Brain microvascular endothelial cell (primary cell): ENCODE measurements around the gene OR1J2.
A peak's percentile ranks its signal among the peaks of the same experiment; 100 is the strongest.

Experiments used
- DNase-seq: peaks from one replicate; pipeline ENCODE4 v3.0.0-alpha.2; 2020
- H3K27ac ChIP-seq: fragments of 250-450 bp; sonication (Bioruptor Pico); 2 replicates; pipeline ENCODE4 v1.5.1; 2020; ENCODE audit warnings: mild to moderate bottlenecking, moderate library complexity
- H3K27me3 ChIP-seq: fragments of 250-450 bp; sonication (Bioruptor Pico); replicated peaks from 2 replicates; pipeline ENCODE4 v1.5.1; 2020; ENCODE audit warnings: mild to moderate bottlenecking
- H3K36me3 ChIP-seq: fragments of 250-450 bp; sonication (Bioruptor Pico); replicated peaks from 2 replicates; pipeline ENCODE4 v1.5.1; 2020; ENCODE audit warnings: mild to moderate bottlenecking
- H3K4me3 ChIP-seq: 2 replicates; pipeline ENCODE4 v1.5.1; 2011; ENCODE audit warnings: low read depth, mild to moderate bottlenecking, control low read depth, low read length, moderate library complexity
- CTCF ChIP-seq: IDR thresholded peaks from 2 replicates; pipeline ENCODE4 v1.5.1; 2011; ENCODE audit warnings: low read depth, mild to moderate bottlenecking, moderate library complexity, low read length, control low read depth, inconsistent platforms; ENCODE audit errors: missing control alignments
- in situ Hi-C: cut with HindIII; loops from 2 replicates; pipeline ENCODE4 v1.10.0; 2017; ENCODE audit warnings: low sequenced_read_pairs, low pct_ligation_motif_present

OR1J2 gene

GRCh38 chr9:122510502-122510901, at the start of gene OR1J2:
Gene OR1J2 (plus strand): TSS chr9:122510802. CDS start chr9:122510802, 0 bp downstream.
- Histone ChIP-seq H3K4me3 (no peak within 1 kb of the TSS), H3K27me3 (no peaks in the 10 kb centered on the region), H3K27ac (no peak within 1 kb of the TSS), H3K36me3 (no peaks in the 10 kb centered on the region)
- in situ Hi-C loops: no loop called here
- TF ChIP-seq CTCF: no peak
- DNase-seq: no peak

- in situ Hi-C loops: no loop called here
- H3K27ac ChIP-seq: no peak overlapping the region
- TF ChIP-seq CTCF: peak; percentile 43
- no peaks in the 10 kb centered on the region for H3K36me3 ChIP-seq
- H3K4me3 ChIP-seq: no peak overlapping the region
- no peak for DNase-seq
- peaks cover 6% of the 10 kb centered on the region for H3K27me3 ChIP-seq
These were observed 46.6 kb upstream of the OR1J2 start for GRCh38 chr9:122463828-122464632.

GRCh38 chr9:122464633-122465567, 45.7 kb upstream of the OR1J2 start:
- DNase-seq: peak; percentile 89
- Histone ChIP-seq H3K27ac (no peak overlapping the region), H3K27me3 (peaks cover 5% of the 10 kb centered on the region), H3K4me3 (peak overlapping the region; percentile 28), H3K36me3 (no peaks in the 10 kb centered on the region)
- TF ChIP-seq CTCF: peak; percentile 86
- in situ Hi-C loops: no loop called here

GRCh38 chr9:122466456-122466855, 44.1 kb upstream of the OR1J2 start:
- peaks cover 5% of the 10 kb centered on the region for H3K27me3 ChIP-seq
- TF ChIP-seq CTCF: no peak
- H3K27ac ChIP-seq: no peak overlapping the region
- DNase-seq: no peak
- in situ Hi-C loops: no loop called here
- no peak overlapping the region for H3K4me3 ChIP-seq
- H3K36me3 ChIP-seq: no peaks in the 10 kb centered on the region

GRCh38 chr9:122468735-122469134, 41.9 kb upstream of the OR1J2 start:
- in situ Hi-C loops: no loop called here
- no peak overlapping the region for H3K27ac ChIP-seq
- H3K36me3 ChIP-seq: no peaks in the 10 kb centered on the region
- DNase-seq: no peak
- no peaks in the 10 kb centered on the region for H3K27me3 ChIP-seq
- no peak overlapping the region for H3K4me3 ChIP-seq
- TF ChIP-seq CTCF: no peak
